Measurements from ENCODE around the gene HIPK2.

The HIPK2 gene

DNA sequence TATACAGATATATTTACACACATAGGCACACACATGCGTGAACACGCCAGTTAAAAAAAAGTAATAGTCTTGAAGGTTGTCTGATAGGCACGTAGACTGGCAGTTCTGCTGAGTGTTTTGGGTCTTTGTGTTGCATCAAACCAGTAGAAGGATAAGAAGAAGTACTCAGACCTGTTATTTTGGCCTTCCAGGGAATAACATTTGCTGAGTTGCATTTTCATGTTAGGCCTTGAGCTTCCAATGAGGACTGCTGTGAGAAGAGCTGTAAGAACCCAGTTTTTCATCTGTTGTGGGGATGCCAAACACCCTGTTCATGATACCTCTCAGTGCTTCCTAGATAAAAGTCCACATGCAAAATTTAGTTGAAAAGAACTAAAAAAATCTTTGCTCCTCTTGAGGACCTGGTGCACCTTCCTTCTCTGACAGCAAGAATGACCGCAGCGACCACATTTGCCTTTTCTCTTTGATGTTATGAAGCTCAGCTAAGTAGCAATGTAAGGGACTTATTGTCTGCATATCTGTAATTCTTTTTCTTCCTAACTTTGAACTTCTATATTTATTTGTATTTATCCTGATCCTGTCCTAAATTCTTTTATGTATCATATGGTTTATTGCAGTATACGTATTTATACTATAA lies 27.2 kb downstream of the HIPK2 start:
- no peak for DNase-seq

DNA sequence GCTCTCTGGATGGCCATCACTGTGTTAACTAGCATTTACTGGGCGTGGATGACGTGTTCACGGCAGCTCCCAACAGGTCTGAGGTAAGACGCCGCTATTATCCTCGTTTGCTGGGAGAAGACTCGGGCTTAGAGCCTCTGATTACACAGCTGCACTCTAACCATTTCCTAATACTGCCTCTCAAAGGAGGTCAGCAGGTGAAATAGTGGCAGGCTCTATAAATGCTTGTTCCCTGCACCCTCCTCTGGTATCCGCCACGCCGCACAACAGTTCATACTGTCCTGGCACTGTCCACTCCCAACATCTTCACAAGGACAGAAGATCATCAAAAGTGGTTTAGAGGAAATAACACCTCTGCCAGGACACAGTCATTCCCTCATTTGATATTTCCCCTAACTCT lies 28.3 kb downstream of the HIPK2 start:
- DNase-seq = no peak

DNA sequence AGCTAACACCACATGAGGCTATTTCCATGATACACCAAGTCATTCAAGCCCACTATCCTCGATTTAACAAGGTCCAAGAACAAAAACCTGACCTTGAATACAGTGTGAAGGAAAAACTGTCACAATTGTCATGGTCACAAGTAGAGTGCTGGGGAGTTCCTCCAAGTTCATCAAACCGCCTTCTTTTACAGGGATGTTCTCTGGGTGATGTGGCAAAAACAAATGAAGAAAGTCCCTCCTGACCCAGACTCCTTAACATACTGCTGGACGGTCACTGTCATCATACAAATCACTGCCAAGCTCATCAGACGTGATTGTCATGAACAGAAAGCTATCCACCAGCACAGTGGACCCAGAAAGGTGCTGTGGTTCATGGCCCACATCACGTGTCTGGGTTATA lies 28.9 kb downstream of the HIPK2 start:
- DNase-seq = no peak

DNA sequence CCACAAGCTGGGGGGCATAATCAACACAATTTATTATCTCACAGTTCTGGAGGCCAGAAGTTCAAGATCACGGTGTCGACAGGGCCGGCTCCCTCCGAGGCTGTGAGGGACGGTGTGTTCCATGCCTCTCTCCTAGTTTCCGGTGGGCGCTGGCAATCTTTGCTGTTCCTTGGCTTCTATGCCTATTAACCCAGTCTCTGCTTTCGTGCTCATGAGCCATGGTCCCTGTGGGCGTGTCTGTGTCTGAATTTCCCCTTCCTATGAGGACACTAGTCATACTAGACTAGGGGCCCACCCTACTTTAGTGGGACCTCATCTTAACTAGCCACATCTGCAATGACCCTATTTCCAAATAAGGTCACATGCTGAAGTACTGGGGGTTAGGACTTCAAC lies 29.4 kb downstream of the HIPK2 start:
- DNase-seq = no peak

DNA sequence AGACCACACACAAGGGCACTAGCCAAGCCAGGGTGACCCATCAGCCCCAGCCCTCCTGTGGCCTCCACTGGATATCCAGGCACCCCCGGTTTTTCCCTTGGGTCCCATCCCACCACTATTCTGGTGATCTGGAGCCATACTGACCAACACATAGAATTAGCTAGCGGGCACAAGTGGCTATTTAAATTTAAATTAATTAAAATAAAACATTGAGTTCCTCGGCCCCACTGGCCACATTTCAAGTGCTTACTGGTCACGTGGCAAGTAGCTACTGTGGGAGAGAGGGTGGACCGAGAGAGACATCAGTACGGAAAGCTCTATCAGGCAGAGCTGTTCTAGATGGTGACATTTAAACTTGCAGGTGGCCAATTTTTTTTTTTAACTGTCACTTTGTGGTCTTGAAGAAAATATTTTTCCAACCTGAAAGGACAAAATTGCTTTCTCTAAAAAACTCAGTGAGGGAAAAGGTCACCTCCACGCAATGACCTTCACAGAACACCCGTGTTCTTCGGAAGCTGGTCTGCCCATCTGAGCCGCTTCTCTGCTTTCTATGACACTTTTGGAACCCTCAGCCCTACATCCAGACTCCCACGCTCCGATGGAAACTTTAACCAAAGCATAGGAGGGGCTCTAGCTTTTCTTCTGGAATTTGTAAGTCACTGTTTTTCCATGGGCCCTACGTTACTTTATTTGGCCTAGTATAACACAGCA lies 30.0 kb downstream of the HIPK2 start:
- no peak for DNase-seq

- no peak for DNase-seq
Observed at GRCh38 chr7:139746652-139747051, 31.1 kb downstream of the HIPK2 start.

DNA sequence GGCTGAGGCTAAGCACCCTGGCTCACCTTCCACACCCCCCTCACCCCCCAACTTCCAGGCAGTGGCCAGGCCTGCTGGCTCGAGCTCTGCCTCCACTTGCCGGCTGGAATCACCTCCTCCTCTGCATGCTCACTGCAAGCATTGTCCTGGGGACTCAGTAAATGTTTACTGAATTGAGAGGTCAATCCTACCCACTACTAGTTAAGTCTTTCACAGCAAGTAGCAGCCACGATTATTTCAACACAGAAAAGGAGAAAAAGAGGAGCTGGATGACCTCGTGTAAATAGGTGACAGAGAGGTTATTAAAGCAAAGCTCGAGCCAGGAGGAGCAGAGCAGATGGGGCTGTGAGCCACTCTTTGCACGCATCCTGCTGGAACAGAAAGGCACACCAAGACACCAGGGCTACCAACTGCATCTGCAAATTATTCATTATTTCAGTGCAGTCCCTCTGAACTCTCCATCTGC lies 32.1 kb downstream of the HIPK2 start:
- DNase-seq = no peak

DNA sequence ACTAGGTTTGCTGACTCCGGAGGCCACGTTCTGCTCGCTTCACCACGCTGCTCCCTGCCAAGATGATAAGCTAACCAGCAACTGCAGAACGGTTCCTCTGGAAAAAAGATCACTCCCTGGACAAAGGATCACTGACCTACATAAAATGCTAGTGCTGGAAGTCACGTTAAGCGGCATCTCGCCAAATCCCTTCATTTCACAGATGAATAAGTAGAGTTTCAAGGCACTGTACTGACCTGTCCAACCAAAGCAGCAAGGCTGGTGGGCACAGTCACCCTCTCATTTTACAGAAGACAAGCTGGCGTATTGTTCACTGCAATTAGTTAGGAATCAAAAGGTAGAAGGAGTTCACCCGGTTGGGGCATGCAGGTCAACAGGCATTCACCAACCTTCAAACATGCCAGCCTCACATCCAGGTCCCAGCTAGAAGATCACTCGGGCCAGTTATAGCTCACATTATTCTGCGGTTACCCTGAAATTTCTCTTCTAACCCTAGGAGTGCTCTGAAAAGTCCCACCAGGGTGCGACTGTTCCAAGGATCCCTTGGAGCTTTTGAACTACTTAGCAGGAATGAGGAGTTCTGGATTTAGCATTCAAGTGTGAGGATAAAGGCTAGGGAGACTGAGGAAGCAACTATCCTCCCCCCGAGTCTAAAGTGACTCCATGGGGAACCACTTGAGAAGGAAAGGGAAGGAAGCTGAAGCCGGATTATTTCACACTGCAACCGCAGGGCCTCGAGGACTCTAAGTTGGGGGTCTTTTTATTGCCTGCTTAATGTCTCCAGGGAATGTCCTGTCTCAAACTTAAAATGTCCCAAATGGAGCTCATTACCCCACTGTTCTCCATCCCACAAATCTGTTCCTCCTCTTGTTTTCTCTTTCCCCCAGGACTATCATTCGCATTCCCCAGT lies 32.8 kb downstream of the HIPK2 start:
- DNase-seq = no peak

DNA sequence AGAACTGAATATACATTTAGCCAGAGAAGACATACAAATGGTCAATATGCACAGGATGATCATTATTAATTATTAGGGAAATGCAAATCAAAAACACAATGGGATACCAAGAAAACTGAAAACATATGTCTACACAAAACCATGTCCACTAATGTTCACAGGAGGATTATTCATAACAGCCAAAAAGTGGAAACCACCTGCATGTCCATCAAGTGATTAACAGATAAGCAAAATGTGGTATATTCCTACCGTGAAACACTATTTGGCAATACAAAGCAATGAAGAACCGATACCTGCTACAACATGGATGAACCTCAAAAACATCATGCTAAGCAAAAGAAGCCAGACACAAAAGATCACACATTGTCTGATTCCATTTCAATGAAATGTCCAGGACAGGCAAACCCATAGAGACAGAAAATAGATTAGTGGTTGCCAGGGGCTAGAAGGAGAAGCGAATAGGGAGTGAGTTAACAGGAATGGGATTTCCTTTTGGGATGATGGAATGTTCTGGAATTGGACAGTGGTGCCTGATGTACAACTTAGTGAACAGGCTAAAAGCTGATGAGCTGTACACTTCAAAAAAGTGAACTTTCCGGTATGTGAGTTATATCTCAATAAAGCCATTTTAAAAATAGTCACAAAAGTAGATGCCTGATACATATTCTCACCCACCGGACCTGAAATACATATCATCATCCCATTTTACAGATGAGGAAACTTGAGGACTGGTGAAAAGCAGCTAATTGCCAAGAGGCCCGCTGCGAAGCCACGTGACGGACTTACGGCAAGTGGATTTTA lies 33.6 kb downstream of the HIPK2 start:
- no peak for DNase-seq

DNA sequence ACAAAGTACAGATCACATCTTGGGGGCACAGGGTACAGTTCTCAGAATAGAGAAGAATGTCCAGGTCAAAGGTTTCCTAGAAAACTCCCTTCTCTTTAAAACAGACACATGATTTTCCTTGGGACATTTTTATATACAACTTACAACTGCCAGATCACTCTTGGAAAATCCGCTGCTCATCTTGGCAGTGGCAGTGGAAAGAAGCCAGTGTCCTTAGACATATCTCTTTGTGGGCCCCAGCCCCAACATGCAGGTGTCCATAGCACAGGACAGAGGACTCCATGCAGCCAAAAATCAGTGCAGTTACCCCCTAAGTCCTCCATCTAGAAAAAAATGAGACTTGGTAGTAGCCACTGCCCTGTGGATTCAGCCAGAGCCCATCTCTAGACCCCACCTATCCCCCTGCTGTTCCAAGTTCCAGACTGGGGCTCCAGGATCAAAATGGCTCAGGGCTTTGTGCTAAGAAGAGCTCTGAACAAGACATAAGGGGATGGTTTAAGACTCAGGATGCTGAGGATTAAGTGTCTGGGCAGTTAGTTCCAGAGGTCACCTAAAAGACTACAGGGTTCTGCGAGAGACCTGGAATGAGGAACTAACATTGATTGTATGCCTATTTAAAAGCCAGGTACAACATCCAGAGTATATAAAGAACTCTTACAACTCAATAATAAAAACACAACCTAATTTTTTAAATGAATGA lies 34.4 kb downstream of the HIPK2 start:
- DNase-seq = no peak

DNA sequence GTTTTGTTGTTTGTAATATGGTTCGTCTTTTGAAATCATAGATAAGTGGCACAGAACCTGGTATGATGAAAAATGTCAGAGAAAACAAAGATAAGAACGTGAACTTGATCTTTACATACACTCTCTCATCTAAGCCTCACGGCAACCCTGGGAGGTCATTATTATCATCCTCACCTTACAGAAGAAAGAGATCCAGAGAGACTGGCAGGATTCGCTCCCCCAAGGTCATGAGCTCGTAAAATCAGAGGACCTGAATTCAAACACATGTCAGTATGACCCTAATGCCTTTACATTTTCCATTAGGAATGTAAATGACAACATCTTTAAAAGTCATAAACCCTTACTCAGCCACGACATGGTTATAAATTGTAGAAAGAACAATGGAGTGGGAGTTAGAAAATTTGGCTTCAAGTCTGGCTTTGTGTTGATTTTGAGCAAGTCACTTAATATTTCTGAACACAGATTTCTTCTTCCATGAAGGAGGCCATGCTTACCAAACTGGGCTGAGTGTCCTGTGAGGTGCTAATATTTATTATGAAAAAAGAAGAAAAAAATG lies 35.9 kb downstream of the HIPK2 start:
- no peak for DNase-seq

GRCh38 chr7:139741239-139741638 lies 36.6 kb downstream of the HIPK2 start:
- no peak for DNase-seq

DNA sequence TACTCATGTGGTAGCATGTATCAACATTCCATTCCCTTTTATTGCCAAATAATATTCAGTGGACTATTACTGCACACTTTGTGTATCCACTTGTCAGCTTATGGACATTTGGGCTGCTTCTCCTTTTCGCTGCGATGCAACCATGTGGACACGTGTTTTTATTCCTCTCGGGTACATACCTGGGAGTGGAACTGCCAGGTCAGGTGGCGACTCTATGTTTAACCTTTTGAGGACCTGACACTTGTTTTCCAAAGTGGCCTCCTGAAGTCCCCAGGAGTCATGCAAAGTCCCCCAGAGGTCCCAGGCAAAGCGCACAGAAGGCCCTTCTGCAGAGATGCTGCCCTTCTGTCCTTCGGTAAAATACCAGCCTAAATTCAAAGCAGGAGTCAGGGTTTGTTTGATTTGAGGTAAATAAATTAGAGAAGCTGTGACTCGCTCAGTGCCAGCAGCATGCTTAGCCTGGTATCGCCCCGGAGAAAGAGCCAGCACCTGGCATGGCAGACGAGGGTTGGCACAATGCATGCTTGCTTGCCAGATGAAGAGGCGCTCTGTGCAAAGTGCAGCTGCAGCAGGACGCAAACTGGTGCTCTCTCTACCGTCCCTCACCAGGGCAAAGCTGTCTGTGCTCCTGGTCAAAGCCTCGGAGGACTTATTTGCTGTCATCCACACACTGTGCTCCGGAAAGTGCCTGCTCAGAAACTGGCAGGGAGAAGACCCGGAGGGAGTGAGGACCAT lies 37.8 kb downstream of the HIPK2 start:
- no peak for DNase-seq

DNA sequence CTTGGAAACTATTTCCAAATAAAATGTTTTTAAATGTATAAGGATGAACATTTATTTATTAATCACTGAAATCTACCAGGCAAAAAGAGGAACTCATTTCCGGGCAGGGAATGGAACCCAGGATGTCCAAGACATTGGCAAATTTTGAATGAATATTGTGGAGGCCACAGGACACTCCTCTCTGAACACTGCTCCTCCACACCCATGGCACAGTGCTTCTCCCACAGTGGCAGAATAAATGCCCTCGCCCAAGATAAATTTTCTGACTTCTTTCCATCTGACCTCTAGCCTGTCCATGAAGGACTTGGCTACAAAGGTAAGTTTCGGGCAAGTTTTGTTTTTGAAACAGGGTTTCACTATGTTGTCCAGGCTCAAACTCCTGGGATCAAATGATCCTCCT lies 39.0 kb downstream of the HIPK2 start:
- no peak for DNase-seq

GRCh38 chr7:139738101-139738489 lies 39.7 kb downstream of the HIPK2 start:
- no peak for DNase-seq

DNA sequence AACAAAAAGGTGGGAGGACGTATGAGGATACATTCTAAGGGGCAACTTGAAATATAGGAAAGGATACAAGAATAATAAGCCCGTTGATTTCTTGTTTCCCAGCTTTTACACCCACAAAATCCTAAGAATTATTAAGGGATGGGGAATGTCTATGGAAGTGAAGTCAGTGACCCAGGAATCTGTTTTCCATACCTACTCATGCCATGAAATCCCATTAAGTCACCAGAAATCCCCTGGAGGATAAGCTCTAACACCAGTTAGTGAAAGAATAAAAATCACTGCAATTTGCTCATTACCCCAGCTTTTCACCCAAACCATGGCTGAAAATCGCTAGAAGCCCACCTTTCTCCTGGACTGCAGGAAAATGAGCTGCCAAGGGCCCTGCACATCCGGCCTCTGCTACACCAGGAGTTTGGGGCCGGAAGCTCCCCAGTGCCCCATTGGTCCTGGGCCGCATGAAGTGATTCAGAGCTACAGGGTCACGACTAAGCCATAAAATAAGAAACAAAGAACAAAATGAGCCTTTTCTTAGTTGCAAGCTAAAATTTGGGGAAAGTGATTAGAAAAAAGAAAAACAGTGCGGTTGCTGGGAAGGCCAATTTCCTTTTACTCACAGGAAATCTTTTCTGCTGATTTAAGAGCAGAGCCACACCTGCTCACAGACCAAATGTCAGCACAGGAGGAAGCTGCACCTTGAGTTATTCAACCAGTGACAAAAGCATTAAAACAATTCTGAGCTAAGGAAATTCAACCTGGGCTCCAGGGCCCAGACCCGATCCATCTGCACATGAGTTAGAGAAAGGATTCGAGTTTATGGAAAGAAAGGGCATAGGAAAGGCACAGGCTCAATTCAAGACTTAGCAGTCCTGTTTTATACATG lies 40.3 kb downstream of the HIPK2 start:
- DNase-seq = no peak

- DNase-seq = no peak
Observed at GRCh38 chr7:139735912-139736595, 41.7 kb downstream of the HIPK2 start.

DNA sequence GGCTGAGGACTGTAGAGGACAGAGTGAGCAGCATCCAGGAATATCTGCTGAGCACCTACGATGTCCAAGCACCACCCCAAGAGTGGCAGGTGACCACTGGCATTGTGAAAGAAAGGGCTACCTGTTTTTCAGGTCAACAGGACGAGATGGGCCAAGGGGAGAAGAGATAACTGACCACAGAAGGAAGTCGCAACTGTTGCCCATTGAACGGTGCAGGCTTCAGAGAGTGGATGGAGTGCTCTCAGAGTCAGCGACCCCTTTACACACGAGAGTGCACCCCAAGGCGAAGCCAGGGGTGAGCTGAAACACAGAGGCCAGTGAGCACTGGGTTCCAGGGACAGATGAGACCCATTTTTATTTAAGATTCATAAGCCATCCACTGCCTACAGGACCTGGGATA lies 42.3 kb downstream of the HIPK2 start:
- DNase-seq = no peak

DNA sequence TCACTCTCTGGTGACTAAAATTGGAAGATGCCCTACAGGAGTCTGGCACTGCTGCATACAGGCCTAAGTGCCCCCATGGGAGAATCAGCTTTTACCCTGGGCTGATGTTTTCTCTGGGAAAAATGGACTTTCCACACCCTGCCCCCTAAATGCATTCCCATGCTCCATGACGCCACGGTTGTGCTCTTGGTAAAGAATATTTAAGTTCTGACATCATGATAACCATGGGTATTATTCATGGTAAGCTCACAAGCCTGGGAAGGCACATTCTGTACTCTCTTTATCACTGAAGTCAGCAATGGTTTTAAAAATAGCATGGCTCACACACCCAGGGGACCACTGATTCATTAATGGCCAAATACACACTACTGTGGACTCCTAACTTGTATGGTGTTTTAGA lies 43.4 kb downstream of the HIPK2 start:
- no peak for DNase-seq

GRCh38 chr7:139733751-139734150 lies 44.0 kb downstream of the HIPK2 start:
- no peak for DNase-seq

Measured in CD4-positive, alpha-beta T cell treated with Interleukin-21 for 1 hour (primary cell).